Measurements from ENCODE around the gene SLC35G3.
"Not testable (repeated sequence)": the region's sequence is repeated elsewhere in the genome, so short reads cannot be mapped to it uniquely, and the experiment has no call there.

Gene SLC35G3

DNA sequence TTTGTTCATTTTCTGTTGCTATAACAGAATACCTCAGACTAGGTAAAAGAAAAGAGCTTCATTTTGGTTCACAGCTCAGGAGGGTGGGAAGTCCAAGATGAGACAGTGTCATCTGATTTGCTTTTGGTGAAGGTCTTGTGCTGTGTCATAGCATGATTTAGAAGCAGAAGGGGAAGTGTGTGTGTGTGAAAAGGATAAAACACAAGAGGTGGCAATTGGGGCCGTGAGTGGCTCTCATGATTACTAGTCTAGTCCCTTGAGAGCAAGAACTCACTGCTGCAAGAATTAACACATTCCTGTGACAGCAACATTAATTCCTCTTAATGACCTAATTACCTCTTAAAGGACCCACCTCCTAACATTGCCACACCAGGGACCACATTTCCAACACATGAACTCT, 8.3 kb downstream of the SLC35G3 start:
- H3K27ac ChIP-seq, result no peak overlapping the region
- TF ChIP-seq CTCF (conservative IDR thresholded peaks at IDR 0.05), result no peak
- no peak for TF ChIP-seq ZFX (IDR thresholded peaks at IDR 0.05)

DNA sequence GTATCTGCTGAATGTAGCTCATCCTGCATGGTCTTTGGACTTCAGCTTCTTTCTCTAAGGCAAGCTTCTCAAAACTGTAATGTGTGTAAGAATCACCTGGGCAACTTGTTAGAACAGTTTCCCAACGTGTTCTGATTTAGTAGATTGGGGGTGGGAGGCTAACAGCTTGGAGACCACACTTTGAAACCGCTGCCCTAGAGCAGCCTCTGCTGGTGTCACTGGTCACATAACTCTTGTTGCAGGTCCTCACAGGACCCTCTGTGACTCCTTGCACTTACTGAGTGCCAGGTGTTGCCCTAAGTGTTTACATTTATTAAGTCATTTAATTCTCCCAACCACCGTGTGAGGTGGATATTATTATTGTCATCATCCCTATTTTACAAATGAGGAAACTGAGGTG, 9.9 kb downstream of the SLC35G3 start:
- TF ChIP-seq CTCF (conservative IDR thresholded peaks at IDR 0.05) (no peak), ZFX (IDR thresholded peaks at IDR 0.05) (no peak)
- H3K27ac ChIP-seq, result no peak overlapping the region

DNA sequence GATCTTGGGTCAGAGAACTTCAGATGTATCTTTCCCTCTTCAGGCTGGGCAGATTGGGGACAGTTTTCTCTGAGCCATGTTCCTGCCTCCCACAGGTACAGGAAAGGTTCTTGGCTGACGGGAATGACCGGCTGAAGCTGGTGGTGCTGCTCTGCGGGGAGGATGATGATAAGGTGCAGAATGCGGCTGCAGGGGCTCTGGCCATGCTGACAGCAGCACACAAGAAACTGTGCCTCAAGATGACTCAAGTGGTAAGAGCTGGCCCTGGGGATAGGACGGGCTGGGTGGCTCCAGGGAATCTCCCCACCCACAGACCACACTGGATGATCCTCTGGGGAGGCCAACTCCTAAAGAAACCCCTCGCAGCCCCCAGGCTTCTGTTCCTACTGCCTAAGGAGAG, 10.9 kb downstream of the SLC35G3 start:
- H3K27ac ChIP-seq, result no peak overlapping the region
- TF ChIP-seq ZFX (IDR thresholded peaks at IDR 0.05) (no peak), CTCF (conservative IDR thresholded peaks at IDR 0.05) (no peak)

GRCh38 chr17:35179379-35179778, 14.8 kb downstream of the SLC35G3 start:
- H3K27ac ChIP-seq, result not testable (repeated sequence)

DNA sequence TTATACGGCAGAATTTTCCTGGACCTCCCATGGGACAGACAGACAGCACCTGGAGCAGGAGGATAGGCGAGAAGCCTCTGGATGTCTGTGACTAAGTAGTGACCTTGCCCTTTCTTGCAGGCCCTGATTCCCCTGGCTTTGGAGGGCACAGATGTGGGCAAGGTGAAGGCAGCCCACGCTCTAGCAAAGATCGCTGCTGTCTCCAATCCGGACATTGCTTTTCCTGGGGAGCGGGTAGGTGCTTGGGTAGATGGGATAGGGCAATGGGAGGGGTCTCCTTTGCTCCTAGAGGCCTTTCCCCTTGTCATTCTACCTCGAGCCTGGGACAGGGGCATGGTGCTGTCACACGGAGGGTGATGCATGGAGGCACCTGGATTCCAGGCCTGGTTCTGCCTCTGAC, 17.3 kb downstream of the SLC35G3 start:
- TF ChIP-seq ZFX (IDR thresholded peaks at IDR 0.05) (no peak), CTCF (conservative IDR thresholded peaks at IDR 0.05) (no peak)
- no peak overlapping the region for H3K27ac ChIP-seq

DNA sequence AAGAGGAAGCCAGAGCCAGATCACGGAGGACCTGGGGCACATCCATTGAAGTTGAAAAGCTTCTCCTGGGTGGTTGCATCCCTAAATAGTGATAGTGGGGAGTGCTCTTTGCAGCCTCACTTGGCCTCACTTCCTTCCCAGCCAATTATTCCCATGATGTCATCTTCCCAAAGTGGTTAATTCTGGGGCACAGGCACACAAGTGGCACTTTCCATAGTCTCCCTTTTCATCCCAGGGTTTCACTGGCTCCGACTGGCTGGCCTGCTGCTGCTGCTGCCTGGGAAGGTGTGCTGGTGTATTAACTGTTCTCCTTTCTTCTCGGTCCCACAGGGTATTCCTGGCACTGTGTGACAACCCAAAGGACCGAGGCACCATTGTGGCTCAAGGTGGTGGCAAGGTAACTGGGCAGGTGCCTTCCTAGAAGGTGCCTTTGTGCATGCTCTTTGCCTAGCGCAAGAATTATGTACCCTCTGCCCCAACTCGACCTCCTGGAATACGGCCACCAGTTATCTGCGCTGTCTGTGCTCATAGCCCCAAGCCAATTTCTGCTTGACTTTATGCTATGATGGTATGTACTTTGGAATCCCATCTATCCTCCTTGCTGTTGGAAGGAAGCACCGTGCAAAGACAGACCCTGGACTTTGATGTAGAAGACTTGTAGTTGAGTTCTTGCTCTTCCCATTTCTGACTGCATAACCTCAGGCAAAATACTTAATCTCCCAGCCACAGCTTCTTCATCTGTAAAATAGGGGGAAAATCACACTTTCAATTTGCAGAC, 18.4 kb downstream of the SLC35G3 start:
- TF ChIP-seq CTCF (conservative IDR thresholded peaks at IDR 0.05) (no peak), ZFX (IDR thresholded peaks at IDR 0.05) (no peak)
- H3K27ac ChIP-seq, result no peak overlapping the region

GRCh38 chr17:35174835-35175334, 19.3 kb downstream of the SLC35G3 start:
- TF ChIP-seq CTCF (conservative IDR thresholded peaks at IDR 0.05) (no peak), ZFX (IDR thresholded peaks at IDR 0.05) (no peak)
- no peak overlapping the region for H3K27ac ChIP-seq

- not testable (repeated sequence) for H3K27ac ChIP-seq
These were observed 21.9 kb downstream of the SLC35G3 start for GRCh38 chr17:35172321-35172720.
